SH-SY5Y (cell line): ENCODE results near the gene POLE4.

Experiments
- GATA2 ChIP-seq: IDR thresholded peaks from 2 replicates; pipeline ENCODE4 v1.6.1; 2011; ENCODE audit warnings: mild to moderate bottlenecking, low read depth, low read length
- GATA3 ChIP-seq: IDR thresholded peaks from 2 replicates; pipeline ENCODE4 v1.6.1; 2011; ENCODE audit warnings: low read depth, mild to moderate bottlenecking, low read length, moderate library complexity

DNA sequence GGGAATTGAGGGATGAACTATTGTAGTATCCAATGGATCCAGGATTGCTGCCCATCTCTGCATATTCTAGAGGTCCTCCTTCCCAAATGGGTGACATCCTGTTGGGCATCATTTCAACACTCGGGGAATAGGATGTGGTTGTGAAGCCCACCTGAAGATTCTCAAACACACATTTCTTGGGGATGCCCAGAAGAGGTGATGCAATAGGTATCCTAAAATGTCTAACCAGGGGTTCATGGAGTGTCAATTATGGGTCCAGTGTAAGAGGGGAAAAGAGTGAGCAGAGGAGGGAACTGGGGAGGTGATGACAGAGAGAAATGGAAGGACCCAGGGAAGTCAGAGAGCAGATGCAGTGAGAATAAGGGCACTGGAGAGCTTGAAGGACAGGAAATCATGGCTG is 52.1 kb downstream of the POLE4 start:
- TF ChIP-seq GATA3 (no peak), GATA2 (no peak)
